HG02885 (cell line): ENCODE data around the gene GAB2.
"Not testable (repeated sequence)": the region's sequence is repeated elsewhere in the genome, so short reads cannot be mapped to it uniquely, and the experiment has no call there.

ENCODE experiments used
- ATAC-seq: cut with Tn5 transposase; IDR thresholded peaks from one replicate; pipeline ENCODE4 v1.9.1; 2021; ENCODE audit warnings: mild to moderate bottlenecking; ENCODE audit not compliant: unreplicated experiment, poor library complexity

GAB2 gene

GRCh38 chr11:78195917-78196560 is 221.6 kb downstream of the GAB2 start:
- ATAC-seq, result no peak

- ATAC-seq, result no peak
Observed at GRCh38 chr11:78194490-78194889, 223.1 kb downstream of the GAB2 start.

- no peak for ATAC-seq
Observed at GRCh38 chr11:78193806-78194205, 223.8 kb downstream of the GAB2 start.

GRCh38 chr11:78192911-78193351 is 224.7 kb downstream of the GAB2 start:
- ATAC-seq, result no peak

- no peak for ATAC-seq
Observed at GRCh38 chr11:78192223-78192719, 225.3 kb downstream of the GAB2 start.

GRCh38 chr11:78190871-78191538 is 226.6 kb downstream of the GAB2 start:
- ATAC-seq, result no peak

- ATAC-seq, result no peak
Observed at GRCh38 chr11:78190374-78190773, 227.2 kb downstream of the GAB2 start.

GRCh38 chr11:78189851-78190250 is 227.8 kb downstream of the GAB2 start:
- ATAC-seq, result no peak

- no peak for ATAC-seq
Observed at GRCh38 chr11:78189174-78189724, 228.4 kb downstream of the GAB2 start.

GRCh38 chr11:78188286-78189173 is 229.1 kb downstream of the GAB2 start, which contains the start of the genes KCTD21 and USP35:
TSS of gene KCTD21 (minus strand) at chr11:78188626. CDS start at chr11:78174554, 14,072 bp downstream.
TSS of gene USP35 (plus strand) at chr11:78188919. CDS start at chr11:78196246, 7,327 bp downstream.
- ATAC-seq, result peak; percentile 96

- peak; percentile 28 for ATAC-seq
Observed at GRCh38 chr11:78187366-78188285, 230.0 kb downstream of the GAB2 start.

- no peak for ATAC-seq
Observed at GRCh38 chr11:78181185-78181584, 236.4 kb downstream of the GAB2 start.

GRCh38 chr11:78180751-78181150 is 236.9 kb downstream of the GAB2 start:
- ATAC-seq, result no peak

- no peak for ATAC-seq
Observed at GRCh38 chr11:78179459-78180071, 238.1 kb downstream of the GAB2 start.

GRCh38 chr11:78177216-78177615 is 240.4 kb downstream of the GAB2 start:
- ATAC-seq, result no peak

GRCh38 chr11:78176605-78177141 is 240.9 kb downstream of the GAB2 start:
- no peak for ATAC-seq

GRCh38 chr11:78175862-78176261 is 241.8 kb downstream of the GAB2 start:
- not testable (repeated sequence) for ATAC-seq

- no peak for ATAC-seq
Observed at GRCh38 chr11:78171951-78172350, 245.7 kb downstream of the GAB2 start.
